ENCODE measurements around the gene MYO19.
"Not testable (repeated sequence)": the region's sequence is repeated elsewhere in the genome, so short reads cannot be mapped to it uniquely, and the experiment has no call there.

DNA sequence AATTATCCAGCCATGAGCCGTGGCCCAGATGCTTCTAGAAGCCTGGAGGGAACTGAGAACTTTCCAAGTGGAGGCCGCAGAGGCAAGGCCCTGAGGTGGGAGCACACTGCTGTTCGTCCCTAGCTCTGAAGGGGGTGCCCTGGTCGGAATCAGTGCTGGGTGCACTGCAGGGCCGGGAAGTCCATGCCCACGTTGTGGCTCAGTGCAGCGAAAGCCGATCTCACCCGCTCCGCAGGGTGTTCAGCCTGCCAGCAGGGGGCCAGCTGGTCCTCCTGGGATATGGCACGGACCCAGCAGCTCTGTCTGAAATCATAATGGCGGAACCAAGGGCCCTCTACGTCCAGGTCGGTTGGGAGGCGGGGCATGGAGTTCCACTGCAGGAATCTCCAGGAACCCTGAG lies 84.7 kb downstream of the MYO19 start:
- TF ChIP-seq, protein P1, sequence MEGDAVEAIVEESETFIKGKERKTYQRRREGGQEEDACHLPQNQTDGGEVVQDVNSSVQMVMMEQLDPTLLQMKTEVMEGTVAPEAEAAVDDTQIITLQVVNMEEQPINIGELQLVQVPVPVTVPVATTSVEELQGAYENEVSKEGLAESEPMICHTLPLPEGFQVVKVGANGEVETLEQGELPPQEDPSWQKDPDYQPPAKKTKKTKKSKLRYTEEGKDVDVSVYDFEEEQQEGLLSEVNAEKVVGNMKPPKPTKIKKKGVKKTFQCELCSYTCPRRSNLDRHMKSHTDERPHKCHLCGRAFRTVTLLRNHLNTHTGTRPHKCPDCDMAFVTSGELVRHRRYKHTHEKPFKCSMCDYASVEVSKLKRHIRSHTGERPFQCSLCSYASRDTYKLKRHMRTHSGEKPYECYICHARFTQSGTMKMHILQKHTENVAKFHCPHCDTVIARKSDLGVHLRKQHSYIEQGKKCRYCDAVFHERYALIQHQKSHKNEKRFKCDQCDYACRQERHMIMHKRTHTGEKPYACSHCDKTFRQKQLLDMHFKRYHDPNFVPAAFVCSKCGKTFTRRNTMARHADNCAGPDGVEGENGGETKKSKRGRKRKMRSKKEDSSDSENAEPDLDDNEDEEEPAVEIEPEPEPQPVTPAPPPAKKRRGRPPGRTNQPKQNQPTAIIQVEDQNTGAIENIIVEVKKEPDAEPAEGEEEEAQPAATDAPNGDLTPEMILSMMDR (IDR thresholded peaks at IDR 0.05): not testable (repeated sequence)
- TF ChIP-seq EZH2, EZH2phosphoT487 (IDR thresholded peaks at IDR 0.05): not testable (repeated sequence)
